Breast epithelium (tissue), 4 donors: ENCODE measurements around the gene H2AZ2. TPM values are rescaled to one million over a fixed set of nuclear protein-coding genes. Genes with fewer than 3 reads are reported as not detected.
A peak's percentile ranks its signal among the peaks of the same experiment; 100 is the strongest.

Experiments
- DNase-seq, 2 donors: peaks; one replicate each; pipeline ENCODE4 v3.0.0-alpha.2; 2019; ENCODE audit warnings: low spot score in 2 of 2
- H3K27ac ChIP-seq, 2 donors: fragments of 200-600 bp; sonication (generic) in 1 of 2; one replicate each; pipeline ENCODE4 v1.5.1; 2016 to 2019; ENCODE audit warnings: mild to moderate bottlenecking in 1 of 2
- H3K27me3 ChIP-seq, 2 donors: fragments of 200-600 bp; sonication (generic) in 1 of 2; one replicate each; pipeline versions ENCODE4 v1.5.1 to v1.6.0; 2017 to 2019; ENCODE audit warnings: control low read depth in 1 of 2, mild to moderate bottlenecking in 1 of 2
- H3K36me3 ChIP-seq: fragments of 200-600 bp; one replicate; pipeline ENCODE4 v1.5.1; 2019
- H3K4me1 ChIP-seq, 2 donors: fragments of 200-600 bp; sonication (generic); one replicate each; pipeline ENCODE4 v1.5.1; 2016 to 2019; ENCODE audit warnings: control low read depth in 1 of 2
- H3K4me3 ChIP-seq, 3 donors: fragments of 200-600 bp; sonication (generic); 1 replicate in 2 of 3; 2 replicates in 1 of 3; pipeline ENCODE4 v1.5.1; 2016 to 2019; ENCODE audit warnings: mild to moderate bottlenecking in 3 of 3, moderate library complexity in 2 of 3
- H3K9me3 ChIP-seq, 2 donors: fragments of 200-600 bp; sonication (generic) in 1 of 2; one replicate each; pipeline ENCODE4 v1.5.1; 2016 to 2019; ENCODE audit warnings: control low read depth in 1 of 2
- POLR2A ChIP-seq: fragments of 450-650 bp; IDR thresholded peaks from one replicate; pipeline ENCODE4 v1.6.1; 2016; ENCODE audit warnings: antibody characterized with exemption, mild to moderate bottlenecking, moderate library complexity
- POLR2AphosphoS5 ChIP-seq, 3 donors: sonication (generic); formaldehyde crosslinking; IDR thresholded peaks; one replicate each; pipeline ENCODE4 v1.6.1; 2017; ENCODE audit warnings: antibody characterized with exemption in 3 of 3
- intact Hi-C: fragments of 100-400 bp; cut with DNase I; formaldehyde crosslinking; loops from one replicate; pipeline ENCODE4 v1.15.1; 2023; ENCODE audit warnings: low total_unique reads
- total RNA-seq, 3 donors: library from RNA; depleted of rRNA; stranded (reverse); fragments of >200 nt; gene quantifications; one replicate each; pipeline ENCODE4 v1.1.0, GENCODE V29; 2016
- TF ChIP-seq, protein P1 (sequence below), 3 donors: fragments of 450-650 bp; IDR thresholded peaks; one replicate each; pipeline ENCODE4 v1.5.1; 2016 to 2017; ENCODE audit warnings: antibody characterized with exemption in 3 of 3, mild to moderate bottlenecking in 3 of 3, moderate library complexity in 3 of 3

Gene H2AZ2
- total RNA-seq, 3 donors from 2014 or later: 110 to 140 (median 115) TPM

DNA sequence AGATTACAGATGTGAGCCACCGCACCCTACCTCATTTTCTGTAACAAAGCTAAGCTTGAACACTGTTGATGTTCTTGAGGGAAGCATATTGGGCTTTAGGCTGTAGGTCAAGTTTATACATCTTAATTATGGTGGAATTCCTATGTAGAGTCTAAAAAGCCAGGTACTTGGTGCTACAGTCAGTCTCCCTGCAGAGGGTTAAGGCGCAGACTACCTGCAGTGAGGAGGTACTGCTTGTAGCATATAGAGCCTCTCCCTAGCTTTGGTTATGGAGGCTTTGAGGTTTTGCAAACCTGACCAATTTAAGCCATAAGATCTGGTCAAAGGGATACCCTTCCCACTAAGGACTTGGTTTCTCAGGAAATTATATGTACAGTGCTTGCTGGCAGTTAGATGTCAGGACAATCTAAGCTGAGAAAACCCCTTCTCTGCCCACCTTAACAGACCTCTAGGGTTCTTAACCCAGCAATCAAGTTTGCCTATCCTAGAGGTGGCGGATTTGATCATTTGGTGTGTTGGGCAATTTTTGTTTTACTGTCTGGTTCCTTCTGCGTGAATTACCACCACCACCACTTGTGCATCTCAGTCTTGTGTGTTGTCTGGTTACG, 45.4 kb downstream of the H2AZ2 start:
- intact Hi-C loops: no loop called here
- H3K36me3 ChIP-seq: no peaks in the 10 kb centered on the region
- H3K27me3 ChIP-seq: no peaks in the 10 kb centered on the region
- H3K27ac ChIP-seq: no peak overlapping the region
- no peak overlapping the region for H3K4me3 ChIP-seq
- H3K4me1 ChIP-seq: peaks cover 3 to 8% of the 10 kb centered on the region in 2 donors
- DNase-seq: no peak
- H3K9me3 ChIP-seq: no peaks in the 10 kb centered on the region
- TF ChIP-seq POLR2A (no peak), POLR2AphosphoS5 (IDR thresholded peaks at IDR 0.05) (no peak)
- TF ChIP-seq, protein P1, sequence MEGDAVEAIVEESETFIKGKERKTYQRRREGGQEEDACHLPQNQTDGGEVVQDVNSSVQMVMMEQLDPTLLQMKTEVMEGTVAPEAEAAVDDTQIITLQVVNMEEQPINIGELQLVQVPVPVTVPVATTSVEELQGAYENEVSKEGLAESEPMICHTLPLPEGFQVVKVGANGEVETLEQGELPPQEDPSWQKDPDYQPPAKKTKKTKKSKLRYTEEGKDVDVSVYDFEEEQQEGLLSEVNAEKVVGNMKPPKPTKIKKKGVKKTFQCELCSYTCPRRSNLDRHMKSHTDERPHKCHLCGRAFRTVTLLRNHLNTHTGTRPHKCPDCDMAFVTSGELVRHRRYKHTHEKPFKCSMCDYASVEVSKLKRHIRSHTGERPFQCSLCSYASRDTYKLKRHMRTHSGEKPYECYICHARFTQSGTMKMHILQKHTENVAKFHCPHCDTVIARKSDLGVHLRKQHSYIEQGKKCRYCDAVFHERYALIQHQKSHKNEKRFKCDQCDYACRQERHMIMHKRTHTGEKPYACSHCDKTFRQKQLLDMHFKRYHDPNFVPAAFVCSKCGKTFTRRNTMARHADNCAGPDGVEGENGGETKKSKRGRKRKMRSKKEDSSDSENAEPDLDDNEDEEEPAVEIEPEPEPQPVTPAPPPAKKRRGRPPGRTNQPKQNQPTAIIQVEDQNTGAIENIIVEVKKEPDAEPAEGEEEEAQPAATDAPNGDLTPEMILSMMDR (IDR thresholded peaks at IDR 0.05): no peak

DNA sequence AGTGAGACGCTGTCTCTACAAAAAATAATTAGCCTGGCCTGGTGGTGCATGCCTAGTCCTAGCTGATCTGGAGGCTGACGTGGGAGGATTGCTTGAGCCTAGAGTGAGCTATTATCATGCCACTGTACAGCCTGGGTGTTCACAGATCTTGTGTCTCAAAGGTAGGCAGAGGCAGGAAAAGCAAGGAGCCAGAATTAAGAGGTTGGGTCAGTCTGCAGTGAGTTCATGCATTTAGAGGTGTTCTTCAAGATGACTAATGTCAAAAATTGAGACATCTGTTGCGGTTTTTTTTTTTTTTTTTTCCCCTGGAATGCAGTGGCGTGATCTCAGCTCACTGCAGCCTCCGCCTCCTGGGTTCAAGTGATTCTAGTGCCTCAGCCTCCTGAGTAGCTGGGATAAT, 46.0 kb downstream of the H2AZ2 start:
- no peak for DNase-seq
- Histone ChIP-seq H3K4me1 (peaks cover 3 to 8% of the 10 kb centered on the region in 2 donors), H3K36me3 (no peaks in the 10 kb centered on the region), H3K27ac (no peak overlapping the region), H3K9me3 (no peaks in the 10 kb centered on the region), H3K27me3 (no peaks in the 10 kb centered on the region), H3K4me3 (no peak overlapping the region)
- intact Hi-C loops: no loop called here
- TF ChIP-seq, protein P1 (IDR thresholded peaks at IDR 0.05): no peak
- TF ChIP-seq POLR2A: no peak
- TF ChIP-seq POLR2AphosphoS5 (IDR thresholded peaks at IDR 0.05): no peak

DNA sequence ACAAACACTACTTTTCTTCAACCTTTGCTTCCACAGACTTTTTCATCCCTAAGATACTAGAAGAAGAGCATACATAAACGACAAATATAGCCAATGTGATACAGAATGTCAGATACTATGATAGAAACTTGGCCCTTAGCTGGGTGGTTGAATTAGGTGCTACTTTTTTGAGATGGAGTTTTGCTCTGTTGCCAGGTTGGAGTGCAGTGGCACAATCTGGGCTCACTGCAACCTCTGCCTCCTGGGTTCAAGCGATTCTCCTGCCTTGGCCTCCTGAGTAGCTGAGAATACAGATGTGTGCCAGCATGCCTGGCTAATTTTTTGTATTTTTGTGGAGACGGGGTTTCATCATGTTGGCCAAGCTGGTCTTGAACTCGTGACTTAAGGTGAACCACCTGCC, 47.9 kb downstream of the H2AZ2 start:
- no peak overlapping the region for H3K4me3 ChIP-seq
- no peak overlapping the region for H3K27ac ChIP-seq
- TF ChIP-seq POLR2A: no peak
- TF ChIP-seq, protein P1 (IDR thresholded peaks at IDR 0.05): no peak
- TF ChIP-seq POLR2AphosphoS5 (IDR thresholded peaks at IDR 0.05): no peak
- no peaks in the 10 kb centered on the region for H3K36me3 ChIP-seq
- no peaks in the 10 kb centered on the region for H3K27me3 ChIP-seq
- intact Hi-C loops: no loop called here
- no peak for DNase-seq
- H3K9me3 ChIP-seq: no peaks in the 10 kb centered on the region
- H3K4me1 ChIP-seq: peaks cover 3 to 8% of the 10 kb centered on the region in 2 donors

DNA sequence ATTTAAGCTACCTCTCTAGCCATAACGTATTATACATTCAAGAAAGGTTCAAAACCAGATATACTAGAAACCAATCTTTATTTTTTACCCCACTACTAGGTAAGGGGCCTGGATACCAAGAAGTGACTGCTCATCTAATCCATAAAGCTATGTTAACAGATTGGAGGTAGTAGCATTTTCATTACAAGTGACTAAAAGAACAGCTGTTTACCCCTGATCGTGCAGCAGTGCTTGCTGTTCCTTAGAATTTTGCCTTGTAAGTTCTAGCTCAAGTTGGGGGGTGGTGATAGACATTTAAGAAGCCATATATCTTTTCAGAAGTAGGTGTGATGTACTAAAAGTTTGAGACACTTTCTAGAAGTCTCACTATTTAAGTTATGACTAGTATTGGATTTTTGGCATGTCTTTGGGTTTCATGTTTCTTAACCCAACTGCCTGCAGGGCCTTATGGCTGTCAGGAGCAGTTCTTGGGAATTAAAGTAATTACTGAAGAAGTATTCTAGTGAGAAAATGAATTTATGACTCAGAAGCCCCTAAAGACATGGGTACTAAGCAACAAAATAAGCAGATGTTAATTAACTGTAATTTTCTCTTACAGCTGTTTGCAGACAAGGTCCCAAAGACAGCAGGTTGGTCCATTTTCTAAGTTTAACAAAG, 49.1 kb downstream of the H2AZ2 start:
- Histone ChIP-seq H3K4me1 (peaks cover 3 to 8% of the 10 kb centered on the region in 2 donors), H3K36me3 (no peaks in the 10 kb centered on the region), H3K27me3 (no peaks in the 10 kb centered on the region), H3K9me3 (no peaks in the 10 kb centered on the region), H3K4me3 (peak overlapping the region in 2 of 3 donors; percentile 66 to 83), H3K27ac (peak overlapping the region; percentile 45 to 98)
- TF ChIP-seq, protein P1 (IDR thresholded peaks at IDR 0.05): no peak
- TF ChIP-seq POLR2A (no peak), POLR2AphosphoS5 (IDR thresholded peaks at IDR 0.05) (no peak)
- no peak for DNase-seq
- intact Hi-C loops: no loop called here
